HG03378 (cell line): Measurements from ENCODE around the gene CELA1.

Experiments used
- ATAC-seq: cut with Tn5 transposase; IDR thresholded peaks from one replicate; pipeline ENCODE4 v1.9.1; 2021; ENCODE audit warnings: mild to moderate bottlenecking, moderate library complexity; ENCODE audit not compliant: unreplicated experiment

CELA1 gene

GRCh38 chr12:51346581-51346980 is at the start of gene CELA1:
Gene CELA1 (minus strand): TSS chr12:51346679. CDS start chr12:51346638, 41 bp downstream.
- ATAC-seq, result no peak

GRCh38 chr12:51395283-51396230 is 49.1 kb upstream of the CELA1 start:
- peak; percentile 48 for ATAC-seq

- no peak for ATAC-seq
Measured at GRCh38 chr12:51393676-51394545, 47.4 kb upstream of the CELA1 start.

GRCh38 chr12:51392556-51393237 is 46.2 kb upstream of the CELA1 start:
- ATAC-seq, result no peak

- ATAC-seq, result no peak
Measured at GRCh38 chr12:51391283-51392123, 45.0 kb upstream of the CELA1 start, which contains the start of gene GALNT6. Gene GALNT6 (minus strand): TSS chr12:51391406. CDS start chr12:51379781, 11,625 bp downstream.

- ATAC-seq, result no peak
Measured at GRCh38 chr12:51390891-51391282, 44.4 kb upstream of the CELA1 start.

- ATAC-seq, result no peak
Measured at GRCh38 chr12:51390457-51390856, 44.0 kb upstream of the CELA1 start.

GRCh38 chr12:51389302-51389999 is 43.0 kb upstream of the CELA1 start:
- no peak for ATAC-seq

GRCh38 chr12:51388846-51389245 is 42.4 kb upstream of the CELA1 start:
- ATAC-seq, result no peak

GRCh38 chr12:51388069-51388799 is 41.8 kb upstream of the CELA1 start:
- no peak for ATAC-seq

- ATAC-seq, result no peak
Measured at GRCh38 chr12:51386351-51386750, 39.9 kb upstream of the CELA1 start.

GRCh38 chr12:51383269-51383905 is 36.9 kb upstream of the CELA1 start:
- no peak for ATAC-seq

GRCh38 chr12:51382173-51382572 is 35.7 kb upstream of the CELA1 start:
- no peak for ATAC-seq

- ATAC-seq, result no peak
Measured at GRCh38 chr12:51381226-51382079, 35.0 kb upstream of the CELA1 start.

GRCh38 chr12:51379571-51379970 is 33.1 kb upstream of the CELA1 start:
- ATAC-seq, result no peak

- ATAC-seq, result no peak
Measured at GRCh38 chr12:51378749-51379148, 32.3 kb upstream of the CELA1 start.
